Fibroblast of pulmonary artery (primary cell): ENCODE data around the gene C3AR1.

Source experiments
- DNase-seq: peaks from one replicate; pipeline ENCODE4 v3.0.0-alpha.2; 2010; ENCODE audit warnings: low read depth
- H3K4me3 ChIP-seq: replicated peaks from 2 replicates; pipeline ENCODE4 v1.5.1; 2011; ENCODE audit warnings: low read depth, mild to moderate bottlenecking, control low read depth, low read length, moderate library complexity
- TF ChIP-seq, protein P1 (sequence below): IDR thresholded peaks from 2 replicates; pipeline ENCODE4 v1.5.1; 2011; ENCODE audit warnings: mild to moderate bottlenecking, control low read depth, low read length, inconsistent platforms; ENCODE audit errors: missing control alignments

C3AR1 gene

DNA sequence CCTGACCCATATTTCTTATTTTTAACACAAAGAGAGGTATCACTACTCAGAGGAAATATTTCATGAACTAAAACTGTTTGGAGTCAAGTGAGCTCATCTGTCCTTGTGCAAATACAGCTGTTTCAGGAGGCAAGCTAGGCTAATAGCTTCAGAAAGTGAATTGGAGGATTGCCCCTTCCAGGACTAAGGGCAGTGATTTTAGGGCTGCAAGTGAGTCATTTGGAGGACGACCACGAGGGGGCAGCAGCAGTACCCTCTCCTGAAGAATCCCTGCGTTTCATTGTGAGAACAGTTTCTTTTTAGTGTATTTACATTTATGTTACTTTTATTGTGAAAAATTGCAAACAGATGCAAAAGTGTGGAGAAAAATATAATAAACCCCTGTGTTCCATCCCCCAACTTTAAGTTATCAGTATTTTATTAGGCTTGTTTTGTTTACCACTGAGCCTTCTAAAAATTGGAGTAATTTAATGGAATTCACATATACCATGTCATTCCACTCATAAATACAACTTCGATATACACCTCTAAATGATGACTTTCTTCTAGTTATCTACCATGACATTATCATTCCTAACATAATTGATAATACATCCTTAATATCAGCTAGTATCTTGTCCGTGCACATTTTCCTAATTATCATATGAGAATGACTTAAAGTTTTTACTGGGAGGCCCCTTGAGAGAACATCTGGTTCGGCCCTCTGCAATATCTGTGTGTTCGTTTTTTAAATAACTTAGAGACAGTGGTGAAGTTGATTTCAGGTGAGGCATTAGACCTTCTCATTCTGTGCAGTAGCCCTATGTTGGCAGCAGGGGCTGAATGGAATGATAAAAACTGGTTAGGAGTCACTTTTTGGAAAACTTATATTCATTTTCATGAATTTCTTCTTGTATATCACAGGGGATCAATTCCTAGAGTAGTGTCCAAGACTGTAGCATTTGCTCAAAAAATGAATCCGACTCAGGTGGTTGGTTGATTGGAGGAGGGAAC lies 19.9 kb downstream of the C3AR1 start:
- DNase-seq = peak; percentile 89
- no peak overlapping the region for H3K4me3 ChIP-seq
- TF ChIP-seq, protein P1, sequence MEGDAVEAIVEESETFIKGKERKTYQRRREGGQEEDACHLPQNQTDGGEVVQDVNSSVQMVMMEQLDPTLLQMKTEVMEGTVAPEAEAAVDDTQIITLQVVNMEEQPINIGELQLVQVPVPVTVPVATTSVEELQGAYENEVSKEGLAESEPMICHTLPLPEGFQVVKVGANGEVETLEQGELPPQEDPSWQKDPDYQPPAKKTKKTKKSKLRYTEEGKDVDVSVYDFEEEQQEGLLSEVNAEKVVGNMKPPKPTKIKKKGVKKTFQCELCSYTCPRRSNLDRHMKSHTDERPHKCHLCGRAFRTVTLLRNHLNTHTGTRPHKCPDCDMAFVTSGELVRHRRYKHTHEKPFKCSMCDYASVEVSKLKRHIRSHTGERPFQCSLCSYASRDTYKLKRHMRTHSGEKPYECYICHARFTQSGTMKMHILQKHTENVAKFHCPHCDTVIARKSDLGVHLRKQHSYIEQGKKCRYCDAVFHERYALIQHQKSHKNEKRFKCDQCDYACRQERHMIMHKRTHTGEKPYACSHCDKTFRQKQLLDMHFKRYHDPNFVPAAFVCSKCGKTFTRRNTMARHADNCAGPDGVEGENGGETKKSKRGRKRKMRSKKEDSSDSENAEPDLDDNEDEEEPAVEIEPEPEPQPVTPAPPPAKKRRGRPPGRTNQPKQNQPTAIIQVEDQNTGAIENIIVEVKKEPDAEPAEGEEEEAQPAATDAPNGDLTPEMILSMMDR = peak; percentile 91

- no peak overlapping the region for H3K4me3 ChIP-seq
- TF ChIP-seq, protein P1 = no peak
- DNase-seq = no peak
Measured at GRCh38 chr12:8040791-8041190, 25.4 kb downstream of the C3AR1 start.

GRCh38 chr12:8038659-8039114 lies 27.5 kb downstream of the C3AR1 start:
- peak overlapping the region; percentile 17 for H3K4me3 ChIP-seq
- DNase-seq = peak; percentile 51
- TF ChIP-seq, protein P1 = no peak

GRCh38 chr12:8037947-8038346 lies 28.2 kb downstream of the C3AR1 start:
- no peak overlapping the region for H3K4me3 ChIP-seq
- TF ChIP-seq, protein P1 = no peak
- DNase-seq = no peak

DNA sequence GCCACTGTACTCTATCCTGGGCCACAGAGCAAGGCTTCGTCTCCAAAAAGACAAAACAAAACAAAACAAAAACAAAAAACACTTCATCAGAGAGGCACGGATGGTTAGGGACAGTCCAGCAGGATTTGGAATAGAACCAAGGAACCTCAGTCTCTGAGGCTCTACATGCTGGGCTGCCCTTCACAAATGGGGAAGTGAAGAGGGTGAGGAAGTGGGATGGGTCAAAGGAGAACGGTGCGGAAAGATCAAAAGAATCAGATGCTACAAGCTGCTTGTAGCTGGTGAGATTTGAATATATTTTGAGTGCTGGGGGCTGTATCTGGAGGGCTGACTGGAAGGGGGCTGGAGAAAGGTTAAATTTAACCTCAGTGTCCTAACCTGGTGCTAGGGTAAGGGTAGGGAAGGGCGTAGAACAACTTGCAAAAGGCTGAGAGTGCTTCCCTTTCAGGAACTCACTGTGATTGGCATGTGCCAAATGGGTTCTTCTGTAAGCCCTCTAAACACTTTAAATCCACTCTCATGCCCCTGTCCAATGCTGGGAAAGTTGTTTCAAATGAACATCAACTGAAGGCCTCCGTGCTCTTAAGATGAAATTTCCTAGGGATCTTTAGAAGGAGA lies 29.0 kb downstream of the C3AR1 start:
- DNase-seq = no peak
- no peak overlapping the region for H3K4me3 ChIP-seq
- TF ChIP-seq, protein P1 = no peak

DNA sequence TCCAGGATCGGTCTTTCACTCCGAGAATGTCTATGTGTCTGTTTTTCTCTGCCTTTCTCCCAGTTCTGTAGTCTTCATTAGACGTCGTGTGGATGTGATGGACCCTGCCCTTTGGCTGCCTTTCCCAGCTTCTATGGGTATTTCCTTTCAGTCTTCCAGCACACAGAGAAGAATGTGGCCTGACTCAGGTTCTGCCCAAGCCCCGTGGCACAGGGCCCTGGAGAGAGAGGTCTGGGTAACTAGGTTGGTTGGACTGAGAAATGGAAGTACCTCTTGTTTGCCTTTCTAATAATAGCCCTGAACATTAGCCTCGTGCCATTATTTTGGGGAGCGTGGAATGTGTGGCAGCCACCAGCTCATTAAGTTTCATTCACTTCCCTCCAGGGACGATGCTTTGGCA lies 29.8 kb downstream of the C3AR1 start:
- TF ChIP-seq, protein P1 = no peak
- no peak overlapping the region for H3K4me3 ChIP-seq
- no peak for DNase-seq
